ENCODE results near the gene FAM171A1. TPM values are rescaled to one million over a fixed set of nuclear protein-coding genes. Genes with fewer than 3 reads are reported as not detected.

FAM171A1 gene
- total RNA-seq, 2 experiments from 2014 or later, result 4.8 to 5.2 TPM

DNA sequence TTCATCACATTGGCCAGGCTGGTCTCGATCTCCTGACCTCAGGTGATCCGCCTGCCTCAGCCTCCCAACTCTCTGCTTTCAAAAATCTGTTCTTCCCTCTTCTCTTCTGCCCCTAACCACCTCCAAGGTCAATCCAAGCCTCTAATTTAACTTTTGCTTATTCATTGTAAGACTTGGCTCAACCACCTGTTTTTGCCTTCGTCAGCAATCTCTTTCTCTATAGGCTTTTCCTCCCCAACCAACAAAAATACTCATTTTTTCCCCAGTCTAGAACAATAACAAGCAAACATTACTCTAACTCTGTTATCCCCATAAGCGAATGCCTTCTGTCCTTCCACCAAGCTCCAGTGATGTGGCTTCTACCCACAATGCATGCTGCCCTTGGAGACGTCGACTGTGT is 112.8 kb downstream of the FAM171A1 start:
- no peaks in the 10 kb centered on the region for H3K9me3 Mint-ChIP-seq
- intact Hi-C loops (cut with micrococcal nuclease), result no loop called here
- no peaks in the 10 kb centered on the region for H3K36me3 Mint-ChIP-seq (ENCODE audit: low read depth)
- H3K27me3 Mint-ChIP-seq (ENCODE audit: low read depth), result no peaks in the 10 kb centered on the region
- H3K4me1 Mint-ChIP-seq (ENCODE audit: low read depth), result peaks cover 19% of the 10 kb centered on the region
- no peak overlapping the region for H3K27ac Mint-ChIP-seq
- CTCF ChIA-PET, result no interaction called here
- no peak for DNase-seq
- no peak overlapping the region for H3K4me3 Mint-ChIP-seq

GRCh38 chr10:15255961-15256360 is 115.1 kb downstream of the FAM171A1 start:
- intact Hi-C loops (cut with micrococcal nuclease), result no loop called here
- Mint-ChIP-seq H3K27ac (no peak overlapping the region), H3K36me3 (ENCODE audit: low read depth) (no peaks in the 10 kb centered on the region), H3K4me1 (ENCODE audit: low read depth) (peaks cover 37% of the 10 kb centered on the region), H3K27me3 (ENCODE audit: low read depth) (no peaks in the 10 kb centered on the region), H3K4me3 (no peak overlapping the region), H3K9me3 (no peaks in the 10 kb centered on the region)
- CTCF ChIA-PET, result no interaction called here
- no peak for DNase-seq

DNA sequence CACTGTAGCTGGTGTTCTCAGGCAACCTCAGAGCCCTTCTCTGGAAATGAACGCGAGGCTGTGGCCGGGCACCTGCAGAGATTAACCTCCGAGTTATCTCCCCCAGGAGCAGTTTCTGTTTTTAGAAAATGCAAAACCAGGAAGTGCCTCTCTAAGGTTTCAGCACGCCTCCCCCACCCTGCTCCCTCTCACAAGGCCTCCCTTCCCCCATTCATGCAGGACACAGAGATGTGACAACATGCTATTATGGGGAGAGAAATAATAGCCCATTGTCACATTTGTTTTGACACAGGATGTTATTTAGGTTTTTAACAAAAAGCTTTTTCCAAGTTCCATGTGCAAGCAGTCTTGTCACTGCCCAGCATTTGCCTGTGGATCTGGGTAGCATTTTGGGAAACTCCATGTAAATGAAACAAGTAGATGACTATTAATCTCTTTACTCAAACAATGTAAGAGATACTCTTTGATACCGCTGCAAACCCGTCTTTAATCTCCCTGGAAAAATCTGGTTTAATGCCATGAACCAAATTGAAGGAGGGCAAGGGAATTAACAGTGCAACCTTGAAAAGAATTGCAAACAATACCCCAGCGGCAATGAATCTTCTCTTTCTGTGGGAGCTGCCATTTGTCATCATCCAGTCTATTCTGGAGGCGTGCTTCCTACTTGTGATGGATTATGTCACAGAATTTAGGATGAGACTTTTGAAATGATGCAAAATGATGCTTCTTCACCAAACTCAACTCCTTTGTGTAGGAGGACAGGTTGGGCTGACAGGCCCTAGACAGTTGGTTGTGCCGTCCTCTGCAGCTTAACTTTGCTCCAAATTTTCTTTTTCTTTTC is 116.1 kb downstream of the FAM171A1 start:
- DNase-seq, result peak; percentile 59
- Mint-ChIP-seq H3K36me3 (ENCODE audit: low read depth) (no peaks in the 10 kb centered on the region), H3K4me3 (peak overlapping the region; percentile 79), H3K27ac (peak overlapping the region; percentile 80), H3K4me1 (ENCODE audit: low read depth) (peaks cover 39% of the 10 kb centered on the region), H3K9me3 (no peaks in the 10 kb centered on the region), H3K27me3 (ENCODE audit: low read depth) (no peaks in the 10 kb centered on the region)
- CTCF ChIA-PET, result interaction anchor here (0.9 kb wide), 1 partner anchor 16 kb away, joined by 4 read pairs; no protein-coding TSS in a partner anchor
- intact Hi-C loops (cut with micrococcal nuclease), result loop anchor here (5.0 kb wide), 2 partner anchors 88 to 117 kb away; partner anchors contain the start of genes FAM171A1 and NMT2

- peak overlapping the region; percentile 79 for H3K4me3 Mint-ChIP-seq
- DNase-seq, result peak; percentile 17
- H3K27ac Mint-ChIP-seq, result peak overlapping the region; percentile 80
- H3K9me3 Mint-ChIP-seq, result no peaks in the 10 kb centered on the region
- peaks cover 39% of the 10 kb centered on the region for H3K4me1 Mint-ChIP-seq (ENCODE audit: low read depth)
- H3K27me3 Mint-ChIP-seq (ENCODE audit: low read depth), result no peaks in the 10 kb centered on the region
- no peaks in the 10 kb centered on the region for H3K36me3 Mint-ChIP-seq (ENCODE audit: low read depth)
- CTCF ChIA-PET, result interaction anchor here (0.9 kb wide), 1 partner anchor 15 kb away, joined by 4 read pairs; no protein-coding TSS in a partner anchor
- intact Hi-C loops (cut with micrococcal nuclease), result loop anchor here (5.0 kb wide), 2 partner anchors 87 to 118 kb away; partner anchors contain the start of genes FAM171A1 and NMT2
These were observed 116.9 kb downstream of the FAM171A1 start for GRCh38 chr10:15253951-15254807.

DNA sequence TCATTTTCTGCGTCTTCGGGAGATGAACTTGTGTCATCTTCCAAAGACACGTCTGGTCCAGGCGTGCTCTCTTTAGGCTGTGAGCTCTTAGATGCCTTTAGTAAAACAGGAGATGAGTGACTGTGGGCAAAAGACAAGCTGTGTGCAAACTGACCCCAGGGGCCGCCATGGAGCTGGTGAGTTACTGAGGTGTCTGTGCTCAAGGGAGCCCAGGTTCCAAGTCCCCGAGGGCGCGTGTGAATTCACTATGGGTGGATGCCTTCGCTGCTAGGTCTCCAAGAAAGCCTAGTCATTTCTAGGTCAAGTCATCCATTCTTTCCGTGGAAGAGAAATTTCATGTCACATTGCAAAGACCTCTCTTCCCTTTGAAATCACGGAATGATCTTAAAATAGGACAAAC is 118.7 kb downstream of the FAM171A1 start:
- Mint-ChIP-seq H3K4me3 (no peak overlapping the region), H3K27ac (no peak overlapping the region), H3K27me3 (ENCODE audit: low read depth) (no peaks in the 10 kb centered on the region), H3K4me1 (ENCODE audit: low read depth) (peaks cover 39% of the 10 kb centered on the region), H3K36me3 (ENCODE audit: low read depth) (no peaks in the 10 kb centered on the region), H3K9me3 (no peaks in the 10 kb centered on the region)
- DNase-seq, result no peak
- CTCF ChIA-PET, result no interaction called here
- intact Hi-C loops (cut with micrococcal nuclease), result loop anchor here (5.0 kb wide), 2 partner anchors 85 to 120 kb away; partner anchors contain the start of genes FAM171A1 and NMT2

- intact Hi-C loops (cut with micrococcal nuclease), result loop anchor here (5.0 kb wide), 2 partner anchors 85 to 120 kb away; partner anchors contain the start of genes FAM171A1 and NMT2
- H3K4me1 Mint-ChIP-seq (ENCODE audit: low read depth), result peaks cover 39% of the 10 kb centered on the region
- CTCF ChIA-PET, result interaction anchor here (0.7 kb wide), 1 partner anchor 149 kb away, joined by 3 read pairs; no protein-coding TSS in a partner anchor
- no peak overlapping the region for H3K4me3 Mint-ChIP-seq
- no peaks in the 10 kb centered on the region for H3K9me3 Mint-ChIP-seq
- H3K27me3 Mint-ChIP-seq (ENCODE audit: low read depth), result no peaks in the 10 kb centered on the region
- H3K27ac Mint-ChIP-seq, result no peak overlapping the region
- no peaks in the 10 kb centered on the region for H3K36me3 Mint-ChIP-seq (ENCODE audit: low read depth)
- DNase-seq, result no peak
These were observed 119.2 kb downstream of the FAM171A1 start for GRCh38 chr10:15251791-15252380.

GRCh38 chr10:15245530-15245929 is 125.6 kb downstream of the FAM171A1 start:
- H3K4me3 Mint-ChIP-seq, result no peak overlapping the region
- no peaks in the 10 kb centered on the region for H3K9me3 Mint-ChIP-seq
- no peaks in the 10 kb centered on the region for H3K27me3 Mint-ChIP-seq (ENCODE audit: low read depth)
- CTCF ChIA-PET, result no interaction called here
- H3K36me3 Mint-ChIP-seq (ENCODE audit: low read depth), result peaks cover 3% of the 10 kb centered on the region
- no peak overlapping the region for H3K27ac Mint-ChIP-seq
- DNase-seq, result peak; percentile 21
- no peaks in the 10 kb centered on the region for H3K4me1 Mint-ChIP-seq (ENCODE audit: low read depth)
- intact Hi-C loops (cut with micrococcal nuclease), result no loop called here

DNA sequence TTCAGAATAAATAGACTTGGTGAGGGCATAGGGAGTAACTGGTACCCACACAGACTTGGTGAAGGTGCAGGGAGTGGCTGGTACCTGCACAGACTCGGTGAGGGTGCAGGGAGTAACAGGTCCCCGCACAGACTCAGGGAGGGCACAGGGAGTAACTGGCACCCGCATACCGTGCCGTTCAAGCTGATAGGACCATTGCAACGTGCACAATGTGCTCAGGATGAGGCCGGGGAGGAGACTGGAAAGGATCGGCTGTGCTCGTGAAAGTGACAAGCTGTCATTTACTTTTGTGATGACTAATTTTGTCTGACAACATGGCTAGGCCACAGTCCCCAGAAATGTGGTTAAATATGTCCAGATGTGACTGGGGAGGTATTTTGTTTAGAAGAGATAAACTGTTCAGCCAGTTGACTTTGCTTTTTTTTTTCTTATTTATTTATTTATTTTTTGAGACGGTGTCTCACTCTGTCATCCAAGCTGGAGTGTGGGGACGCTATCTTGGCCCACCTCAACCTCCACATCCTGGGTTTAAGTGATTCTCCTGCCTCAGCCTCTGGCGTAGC is 126.4 kb downstream of the FAM171A1 start:
- Mint-ChIP-seq H3K4me1 (ENCODE audit: low read depth) (no peaks in the 10 kb centered on the region), H3K9me3 (no peaks in the 10 kb centered on the region), H3K4me3 (no peak overlapping the region), H3K36me3 (ENCODE audit: low read depth) (peaks cover 4% of the 10 kb centered on the region), H3K27me3 (ENCODE audit: low read depth) (no peaks in the 10 kb centered on the region), H3K27ac (no peak overlapping the region)
- CTCF ChIA-PET, result interaction anchor here (0.7 to 1.2 kb wide), 2 partner anchors 33 to 69 kb away, joined by 3 to 5 read pairs; no protein-coding TSS in a partner anchor
- no peak for DNase-seq
- intact Hi-C loops (cut with micrococcal nuclease), result no loop called here

DNA sequence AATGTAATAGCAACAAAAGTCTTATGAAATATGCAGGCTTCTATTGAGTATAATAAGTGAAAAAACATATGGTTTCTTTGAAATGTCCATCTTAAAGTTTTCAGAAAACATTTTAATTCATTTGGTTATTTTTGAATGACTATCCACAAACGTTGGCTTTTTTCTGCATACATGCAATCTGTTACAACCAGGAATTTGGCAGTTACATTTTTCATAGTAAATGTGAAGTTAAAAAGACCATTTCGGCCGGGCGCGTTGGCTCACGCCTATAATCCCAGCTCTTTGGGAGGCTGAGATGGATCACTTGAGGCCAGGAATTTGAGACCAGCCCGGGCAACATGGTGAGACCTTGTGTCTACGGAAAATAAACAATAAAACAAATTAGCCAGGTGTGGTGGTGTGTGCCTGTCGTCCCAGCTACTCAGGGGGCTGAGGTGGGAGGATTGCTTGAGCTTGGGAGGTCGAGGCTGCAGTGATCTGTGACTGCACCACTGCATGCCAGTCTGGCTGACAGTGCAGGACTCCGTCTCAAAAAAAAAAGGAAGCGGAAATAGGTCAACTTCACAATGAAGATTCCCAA is 128.7 kb downstream of the FAM171A1 start:
- no peak for DNase-seq
- no peaks in the 10 kb centered on the region for H3K27me3 Mint-ChIP-seq (ENCODE audit: low read depth)
- no peak overlapping the region for H3K27ac Mint-ChIP-seq
- no peaks in the 10 kb centered on the region for H3K9me3 Mint-ChIP-seq
- intact Hi-C loops (cut with micrococcal nuclease), result no loop called here
- H3K4me3 Mint-ChIP-seq, result no peak overlapping the region
- H3K4me1 Mint-ChIP-seq (ENCODE audit: low read depth), result peaks cover 11% of the 10 kb centered on the region
- H3K36me3 Mint-ChIP-seq (ENCODE audit: low read depth), result peaks cover 4% of the 10 kb centered on the region
- CTCF ChIA-PET, result interaction anchor here (1.0 kb wide), 1 partner anchor 176 kb away, joined by 3 read pairs; no protein-coding TSS in a partner anchor

GRCh38 chr10:15241306-15241705 is 129.8 kb downstream of the FAM171A1 start:
- intact Hi-C loops (cut with micrococcal nuclease), result no loop called here
- Mint-ChIP-seq H3K4me3 (no peak overlapping the region), H3K27ac (no peak overlapping the region), H3K36me3 (ENCODE audit: low read depth) (peaks cover 2% of the 10 kb centered on the region), H3K9me3 (no peaks in the 10 kb centered on the region), H3K27me3 (ENCODE audit: low read depth) (no peaks in the 10 kb centered on the region), H3K4me1 (ENCODE audit: low read depth) (peaks cover 11% of the 10 kb centered on the region)
- CTCF ChIA-PET, result interaction anchor here (0.6 to 1.0 kb wide), 2 partner anchors 11 to 177 kb away, joined by 3 read pairs; no protein-coding TSS in a partner anchor
- DNase-seq, result no peak

DNA sequence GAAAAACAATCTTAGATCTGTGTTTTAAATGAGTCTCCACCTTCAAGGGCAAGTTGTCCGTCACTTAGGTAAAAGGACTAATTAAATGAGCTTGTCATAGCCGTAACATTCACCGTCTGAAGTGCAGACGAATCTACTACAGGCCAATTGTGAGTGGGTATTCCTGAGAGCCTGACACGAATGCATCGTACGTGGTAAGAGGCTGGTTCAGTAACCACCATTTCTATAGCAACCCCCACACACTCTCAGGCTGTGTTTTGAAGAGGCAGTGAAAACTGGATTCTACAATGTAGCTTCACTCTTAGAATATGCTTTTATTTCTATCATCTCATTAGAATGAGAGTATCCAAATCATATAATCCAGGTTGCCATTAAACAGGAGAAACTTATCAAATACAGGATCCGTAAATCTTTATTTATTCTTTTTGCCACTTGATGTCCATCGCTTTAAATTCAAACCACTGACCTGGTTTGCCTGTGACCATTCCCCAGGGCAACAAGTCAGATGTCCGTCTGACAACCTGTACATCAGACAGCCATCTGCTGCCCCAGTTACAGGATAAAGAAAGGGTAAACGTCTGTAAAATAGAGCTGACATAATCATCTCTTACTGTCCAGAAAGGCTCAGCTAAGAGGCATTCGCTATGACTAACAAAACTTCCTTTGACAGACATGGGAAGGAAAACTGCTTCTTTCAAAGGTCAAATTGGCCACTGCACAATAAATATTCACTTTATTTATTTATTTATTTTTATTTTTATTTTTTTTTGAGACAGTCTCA is 132.3 kb downstream of the FAM171A1 start:
- intact Hi-C loops (cut with micrococcal nuclease), result no loop called here
- Mint-ChIP-seq H3K4me3 (no peak overlapping the region), H3K4me1 (ENCODE audit: low read depth) (peaks cover 11% of the 10 kb centered on the region), H3K27me3 (ENCODE audit: low read depth) (no peaks in the 10 kb centered on the region), H3K36me3 (ENCODE audit: low read depth) (peaks cover 2% of the 10 kb centered on the region), H3K27ac (no peak overlapping the region), H3K9me3 (no peaks in the 10 kb centered on the region)
- DNase-seq, result no peak
- CTCF ChIA-PET, result interaction anchor here (1.0 to 1.1 kb wide), 2 partner anchors 15 to 21 kb away, joined by 3 to 4 read pairs; no protein-coding TSS in a partner anchor
